Stimulated activated CD8-positive, alpha-beta memory T cell treated with anti-CD3 and anti-CD28 coated beads, Interleukin-2, amount 100 ng/mL, for 1 hour (primary cell): Measurements from ENCODE around the gene TAPBP.
"Not testable (repeated sequence)": the region's sequence is repeated elsewhere in the genome, so short reads cannot be mapped to it uniquely, and the experiment has no call there.

ENCODE experiments used
- DNase-seq, 2 donors: peaks; one replicate each; pipeline ENCODE4 v3.0.0-alpha.2; 2020; ENCODE audit warnings: low read depth in 2 of 2

Gene TAPBP

GRCh38 chr6:33313709-33314514 is at the start of gene TAPBP:
TAPBP (minus strand) TSS chr6:33314078; CDS start chr6:33314041, 37 bp downstream.
- DNase-seq: peak; percentile 72 to 75

- not testable (repeated sequence) for DNase-seq
Measured at GRCh38 chr6:33363486-33363885, 49.6 kb upstream of the TAPBP start.

GRCh38 chr6:33359331-33359730 is 45.5 kb upstream of the TAPBP start:
- DNase-seq: no peak

- DNase-seq: not testable (repeated sequence)
Measured at GRCh38 chr6:33357160-33357871, 43.4 kb upstream of the TAPBP start.

- no peak for DNase-seq
Measured at GRCh38 chr6:33356295-33356694, 42.4 kb upstream of the TAPBP start.

- DNase-seq: not testable (repeated sequence)
Measured at GRCh38 chr6:33355860-33356259, 42.0 kb upstream of the TAPBP start.

GRCh38 chr6:33347816-33348215 is 33.9 kb upstream of the TAPBP start:
- no peak for DNase-seq

- not testable (repeated sequence) for DNase-seq
Measured at GRCh38 chr6:33346972-33347371, 33.1 kb upstream of the TAPBP start.

- peak; percentile 43 to 45 for DNase-seq
Measured at GRCh38 chr6:33344701-33345697, 31.1 kb upstream of the TAPBP start.

- peak; percentile 9 to 45 for DNase-seq
Measured at GRCh38 chr6:33343953-33344611, 30.2 kb upstream of the TAPBP start.

GRCh38 chr6:33343606-33343952 is 29.7 kb upstream of the TAPBP start:
- DNase-seq: not testable (repeated sequence)

GRCh38 chr6:33339193-33339592 is 25.3 kb upstream of the TAPBP start:
- no peak for DNase-seq

- no peak for DNase-seq
Measured at GRCh38 chr6:33336495-33336894, 22.6 kb upstream of the TAPBP start.

- DNase-seq: no peak
Measured at GRCh38 chr6:33335916-33336315, 22.0 kb upstream of the TAPBP start.

- no peak for DNase-seq
Measured at GRCh38 chr6:33333666-33334065, 19.8 kb upstream of the TAPBP start.

- no peak for DNase-seq
Measured at GRCh38 chr6:33330736-33331135, 16.9 kb upstream of the TAPBP start.

GRCh38 chr6:33329058-33329457 is 15.2 kb upstream of the TAPBP start:
- no peak for DNase-seq

GRCh38 chr6:33324125-33324524 is 10.2 kb upstream of the TAPBP start:
- no peak for DNase-seq

GRCh38 chr6:33323623-33323948 is 9.7 kb upstream of the TAPBP start:
- DNase-seq: no peak

- no peak for DNase-seq
Measured at GRCh38 chr6:33321227-33321626, 7.3 kb upstream of the TAPBP start.
